HG03103 (cell line): ENCODE results near the gene HLCS.

Experiments used
- ATAC-seq: cut with Tn5 transposase; IDR thresholded peaks from one replicate; pipeline ENCODE4 v1.9.1; 2021; ENCODE audit warnings: low read depth; ENCODE audit not compliant: unreplicated experiment

Gene HLCS

DNA sequence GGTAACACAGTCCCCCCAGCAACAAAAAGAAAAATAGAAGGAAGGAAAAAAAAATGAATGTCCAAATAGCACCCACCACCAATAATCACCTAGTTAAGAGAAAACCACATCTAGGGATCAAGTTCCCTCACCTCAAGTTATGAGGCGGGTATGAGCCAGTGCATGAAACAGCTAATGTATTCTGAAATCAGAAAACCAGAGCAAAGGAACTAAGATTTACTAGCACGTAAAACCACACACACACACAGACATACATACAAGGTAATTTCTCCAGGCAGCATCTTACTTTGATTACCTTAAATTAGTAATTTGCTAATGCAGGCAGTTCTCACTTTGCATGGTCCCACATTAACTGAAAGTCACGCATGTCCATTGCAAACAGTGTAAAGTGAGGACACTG, 109.8 kb downstream of the HLCS start:
- no peak for ATAC-seq

- no peak for ATAC-seq
Observed at GRCh38 chr21:36854391-36854790, 112.1 kb downstream of the HLCS start.

DNA sequence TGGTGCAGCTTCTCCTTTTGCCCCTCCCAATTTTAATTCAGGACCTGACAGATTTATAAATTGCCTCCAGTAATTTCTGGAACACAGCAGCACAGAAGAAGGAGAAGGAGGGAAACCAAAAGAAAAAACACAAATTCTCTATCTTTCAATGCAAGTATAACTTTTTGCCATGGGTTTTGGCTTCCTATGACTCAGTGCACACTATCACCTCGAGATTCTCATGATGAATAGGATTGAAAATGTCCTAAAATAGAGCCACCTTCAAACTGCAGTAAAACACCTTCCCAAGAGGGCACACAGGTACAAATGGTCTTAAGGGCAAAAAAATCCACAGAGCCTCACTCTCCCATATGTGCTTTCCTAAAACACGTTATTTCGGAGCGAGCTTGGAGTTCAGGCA, 113.6 kb downstream of the HLCS start:
- ATAC-seq: no peak

DNA sequence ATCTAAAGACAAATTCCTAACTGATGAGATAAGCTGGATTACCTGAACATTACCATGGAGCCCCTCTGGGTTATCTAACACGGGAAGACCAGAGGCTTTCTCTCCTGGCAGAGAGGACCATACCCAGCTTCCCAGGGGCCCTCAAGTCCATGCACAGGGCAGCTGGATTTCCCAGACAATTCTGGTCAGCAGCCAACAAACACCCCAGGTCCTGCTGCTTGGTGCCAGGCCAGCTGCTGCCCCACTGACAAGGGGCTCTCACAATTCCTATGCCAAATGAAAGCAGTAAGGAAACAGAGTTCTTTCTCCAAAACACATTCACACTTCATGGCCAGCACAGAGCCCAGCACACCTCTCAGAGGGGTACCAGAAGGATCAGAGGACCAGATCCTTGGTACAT, 114.2 kb downstream of the HLCS start:
- ATAC-seq: no peak

DNA sequence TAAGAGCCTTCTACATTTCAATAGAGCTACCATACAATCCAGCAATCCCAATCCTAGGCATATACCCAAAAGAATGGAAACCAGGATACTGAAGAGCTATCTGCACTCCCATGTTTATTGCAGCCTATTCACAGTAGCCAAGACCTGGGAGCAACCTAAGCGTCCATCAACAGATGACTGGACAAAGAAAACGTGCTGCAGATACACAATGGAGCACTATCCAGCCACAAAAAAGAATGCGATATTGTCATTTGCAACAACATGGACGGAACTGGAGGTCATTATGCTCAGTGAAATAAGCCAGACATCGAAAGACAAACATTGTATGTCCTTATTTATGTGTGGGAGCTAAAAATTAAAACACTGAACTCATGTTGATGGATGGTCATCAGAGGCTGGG, 115.3 kb downstream of the HLCS start:
- ATAC-seq: no peak

- no peak for ATAC-seq
Observed at GRCh38 chr21:36850372-36850771, 116.1 kb downstream of the HLCS start.

GRCh38 chr21:36849461-36850105, 116.9 kb downstream of the HLCS start:
- no peak for ATAC-seq

DNA sequence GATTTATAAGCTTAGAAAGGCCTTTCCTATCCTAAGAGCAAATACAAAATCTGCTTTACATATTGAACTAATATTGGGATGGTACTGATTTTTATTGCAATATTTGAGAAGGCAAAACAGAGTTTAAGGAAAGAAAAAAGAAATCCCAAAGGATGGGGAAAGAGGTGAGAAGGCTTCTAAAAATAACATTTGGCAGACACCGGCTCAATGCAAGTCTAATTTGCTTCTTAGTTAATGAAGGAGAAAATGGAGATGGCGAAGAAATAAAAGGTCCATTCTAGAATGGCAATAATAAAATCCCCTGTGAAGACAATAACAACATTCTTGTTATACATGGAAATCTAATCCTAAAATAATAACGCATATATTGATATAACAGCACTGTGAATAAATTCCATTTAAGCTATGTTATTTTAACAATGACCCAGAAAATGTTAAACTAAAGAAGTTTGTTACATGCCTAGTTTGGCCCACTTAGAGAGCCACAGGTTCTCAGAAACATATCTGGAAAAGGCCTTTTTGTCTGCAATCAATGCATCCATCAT, 117.7 kb downstream of the HLCS start:
- no peak for ATAC-seq

DNA sequence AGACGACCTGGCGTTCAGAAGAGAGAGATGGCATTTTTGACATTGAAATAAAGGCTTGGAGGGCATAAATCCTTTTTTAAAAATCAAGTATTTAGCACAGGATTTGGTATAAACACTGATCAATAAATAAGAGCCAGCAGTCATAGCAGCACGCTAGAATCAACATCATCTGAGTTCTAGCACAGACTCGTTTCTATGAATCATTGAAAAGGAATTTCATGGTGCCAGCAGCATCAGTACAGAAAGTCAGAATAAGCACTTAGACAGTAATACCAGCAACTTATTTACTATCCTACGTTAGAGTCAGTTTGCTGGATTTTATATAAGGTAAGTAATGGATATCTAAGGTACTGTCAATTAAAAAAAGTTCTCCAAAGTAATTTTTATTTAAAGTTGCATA, 119.3 kb downstream of the HLCS start:
- no peak for ATAC-seq

GRCh38 chr21:36846631-36847030, 119.8 kb downstream of the HLCS start:
- no peak for ATAC-seq

GRCh38 chr21:36845790-36846189, 120.7 kb downstream of the HLCS start:
- no peak for ATAC-seq

DNA sequence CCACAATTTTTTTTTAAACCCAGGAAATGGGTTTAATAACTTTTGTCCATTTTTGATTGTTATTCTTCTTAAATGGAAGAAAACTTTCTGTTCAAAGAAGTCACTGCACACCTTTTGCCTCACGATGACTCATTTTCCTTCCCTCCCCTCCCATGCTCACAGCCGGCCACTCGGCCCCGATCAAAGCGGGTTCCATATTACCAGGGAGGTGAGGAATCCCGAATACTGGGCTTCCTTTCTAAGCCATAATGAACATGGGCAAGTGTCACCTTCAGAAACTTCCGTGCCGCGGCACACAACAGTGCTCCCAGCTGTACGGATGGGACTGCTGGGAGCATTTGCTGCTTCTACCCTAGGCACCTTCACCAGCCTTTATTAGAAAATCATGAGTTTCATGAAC, 121.4 kb downstream of the HLCS start:
- ATAC-seq: no peak

GRCh38 chr21:36841866-36842265, 124.6 kb downstream of the HLCS start:
- ATAC-seq: no peak

GRCh38 chr21:36839735-36840134, 126.7 kb downstream of the HLCS start:
- no peak for ATAC-seq

GRCh38 chr21:36839123-36839522, 127.3 kb downstream of the HLCS start:
- ATAC-seq: no peak

GRCh38 chr21:36835383-36835795, 131.1 kb downstream of the HLCS start:
- no peak for ATAC-seq

DNA sequence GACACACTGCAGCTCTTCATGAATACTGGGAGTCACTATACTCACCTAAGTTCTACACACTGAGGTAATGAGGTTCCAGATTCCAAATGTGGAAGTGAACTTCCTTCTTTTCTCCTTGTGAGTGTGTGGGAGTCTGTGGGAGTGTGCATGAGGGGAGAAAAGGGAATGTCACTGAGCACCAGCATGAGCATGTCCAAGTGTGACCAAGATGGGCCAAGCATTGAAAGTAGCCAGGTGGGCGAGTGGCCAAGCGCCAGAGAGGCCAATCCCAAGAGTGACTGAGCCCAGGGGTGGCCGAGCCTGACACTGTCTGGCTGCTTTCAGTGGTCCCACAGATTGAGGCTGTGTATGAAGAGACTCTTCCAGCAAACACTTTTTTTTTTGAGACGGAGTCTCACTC, 132.3 kb downstream of the HLCS start:
- ATAC-seq: no peak

- no peak for ATAC-seq
Observed at GRCh38 chr21:36830100-36830499, 136.4 kb downstream of the HLCS start.

- ATAC-seq: no peak
Observed at GRCh38 chr21:36828891-36829515, 137.5 kb downstream of the HLCS start.

DNA sequence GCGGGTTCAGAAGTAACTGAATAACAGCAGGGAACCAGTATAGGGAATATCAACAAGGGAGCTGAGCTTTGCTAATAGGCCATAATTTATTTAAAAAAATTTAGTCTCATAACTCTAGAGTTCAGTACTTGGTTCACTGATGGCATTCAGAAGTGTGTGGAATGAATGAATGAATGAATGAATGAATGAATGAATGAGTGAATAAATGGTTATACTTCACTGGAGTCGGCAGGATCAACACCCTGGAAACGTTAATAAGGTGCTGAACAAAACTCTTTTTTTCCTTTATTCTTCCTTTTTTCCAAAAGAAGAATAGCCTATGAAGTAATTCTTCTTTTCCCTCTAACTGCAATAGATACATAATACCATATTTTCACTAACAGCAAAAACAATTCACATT, 138.3 kb downstream of the HLCS start:
- no peak for ATAC-seq

GRCh38 chr21:36825658-36826057, 140.8 kb downstream of the HLCS start:
- ATAC-seq: no peak

DNA sequence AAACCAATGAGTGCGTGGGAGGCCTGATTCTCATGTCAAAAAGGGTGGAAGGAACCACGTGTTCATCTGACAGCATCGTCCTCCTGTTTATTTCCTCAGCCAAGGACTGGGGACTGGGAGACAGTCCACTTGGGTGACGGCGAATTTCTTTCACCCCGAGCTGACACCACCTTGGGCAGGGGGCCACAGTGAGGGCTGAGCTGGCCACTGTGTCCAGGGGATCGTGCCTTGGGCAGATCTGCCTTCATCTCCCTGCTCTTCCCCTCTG, 145.5 kb downstream of the HLCS start:
- no peak for ATAC-seq
